Liver (tissue), 3 donors: ENCODE results near the gene HINT2.

Source experiments
- ATF3 ChIP-seq: IDR thresholded peaks from 2 replicates; pipeline ENCODE4 v1.6.1; 2016; ENCODE audit warnings: antibody characterized with exemption
- CTCF ChIP-seq: fragments of 150-350 bp; IDR thresholded peaks from 2 replicates; pipeline ENCODE4 v1.5.1; 2017; ENCODE audit warnings: improper control_type of control experiment, low read depth, low read length; ENCODE audit not compliant: missing input control
- EGR1 ChIP-seq, 2 donors: IDR thresholded peaks; 2 replicates each; pipeline ENCODE4 v1.6.1; 2016 to 2018; ENCODE audit warnings: antibody characterized with exemption in 2 of 2, low read depth in 2 of 2
- JUND ChIP-seq, 2 donors: IDR thresholded peaks; 2 replicates each; pipeline ENCODE4 v1.6.1; 2016; ENCODE audit warnings: antibody characterized with exemption in 2 of 2
- MAX ChIP-seq: IDR thresholded peaks from 2 replicates; pipeline ENCODE4 v1.6.1; 2016; ENCODE audit warnings: antibody characterized with exemption
- RAD21 ChIP-seq, 2 donors: IDR thresholded peaks; 2 replicates each; pipeline ENCODE4 v1.6.1; 2016; ENCODE audit warnings: antibody characterized with exemption in 2 of 2, mild to moderate bottlenecking in 2 of 2
- REST ChIP-seq: IDR thresholded peaks from 2 replicates; pipeline ENCODE4 v1.6.1; 2016; ENCODE audit warnings: antibody characterized with exemption, mild to moderate bottlenecking
- RXRA ChIP-seq, 2 donors: IDR thresholded peaks; 2 replicates each; pipeline ENCODE4 v1.6.1; 2017 to 2018; ENCODE audit warnings: antibody characterized with exemption in 2 of 2, mild to moderate bottlenecking in 1 of 2
- SP1 ChIP-seq: IDR thresholded peaks from 2 replicates; pipeline ENCODE4 v1.6.1; 2018; ENCODE audit warnings: antibody characterized with exemption, mild to moderate bottlenecking
- TAF1 ChIP-seq: conservative IDR thresholded peaks from 2 replicates; pipeline ENCODE4 v1.6.1; 2016; ENCODE audit warnings: antibody characterized with exemption, mild to moderate bottlenecking
- YY1 ChIP-seq: IDR thresholded peaks from 2 replicates; pipeline ENCODE4 v1.6.1; 2016; ENCODE audit warnings: antibody characterized with exemption, mild to moderate bottlenecking
- donor health status: healthy.
- donor health status: healthy.

GRCh38 chr9:35813434-35814105 is 1.3 kb downstream of the HINT2 start:
- TF ChIP-seq CTCF, result peak; percentile 25
- no peak for TF ChIP-seq JUND (IDR thresholded peaks at IDR 0.05)
- peak in 1 of 2 donors; percentile 33 for TF ChIP-seq RAD21 (IDR thresholded peaks at IDR 0.05)
- no peak for TF ChIP-seq MAX
- no peak for TF ChIP-seq YY1
- no peak for TF ChIP-seq REST
- TF ChIP-seq EGR1 (IDR thresholded peaks at IDR 0.05; ENCODE audit: low read depth in 2 of 2), result no peak
- no peak for TF ChIP-seq SP1
- no peak for TF ChIP-seq ATF3
- TF ChIP-seq RXRA (IDR thresholded peaks at IDR 0.05), result no peak
- no peak for TF ChIP-seq TAF1
